ENCODE data around the gene TTC12. TPM values are rescaled to one million over a fixed set of nuclear protein-coding genes. Genes with fewer than 3 reads are reported as not detected.
A peak's percentile ranks its signal among the peaks of the same experiment; 100 is the strongest.

TTC12 gene
- total and polyA plus RNA-seq, 4 donors, result 6.4 to 43.2 (median 19.0) TPM

DNA sequence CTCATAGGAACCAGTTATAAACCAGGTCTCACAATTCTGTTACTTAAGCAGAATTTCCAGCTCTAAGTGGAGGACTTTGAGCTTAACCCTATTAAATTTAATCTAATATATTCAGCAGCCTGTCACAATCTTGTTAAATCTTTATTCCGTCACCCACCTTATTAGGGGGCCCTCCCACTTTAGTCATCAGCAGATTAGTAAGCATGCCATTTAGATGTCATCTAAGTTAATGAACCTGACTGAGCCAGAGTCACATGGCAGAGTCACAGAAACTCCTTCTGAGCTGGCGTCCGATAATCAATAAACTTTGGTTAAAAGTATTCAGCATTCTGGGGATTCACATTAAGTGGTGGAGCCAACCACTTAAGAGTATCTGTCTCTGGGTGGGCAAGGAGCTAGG is 35.1 kb downstream of the TTC12 start:
- Histone ChIP-seq H3K27ac (ENCODE audit: low read depth in 1 of 2, low read length in 1 of 2) (no peak overlapping the region), H3K36me3 (ENCODE audit: control insufficient read depth in 4 of 4, insufficient read depth in 4 of 4, low read length in 4 of 4) (peaks cover 2 to 15% (median 4%) of the 10 kb centered on the region in 4 donors), H3K4me1 (ENCODE audit: control insufficient read depth in 5 of 5, insufficient read depth in 5 of 5, low read length in 5 of 5) (peaks cover 0 to 19% (median 0%) of the 10 kb centered on the region in 5 donors), H3K9ac (ENCODE audit: insufficient read depth in 1 of 2, low read length in 2 of 2) (no peak overlapping the region), H3K27me3 (ENCODE audit: control insufficient read depth in 3 of 3, insufficient read depth in 3 of 3, low read length in 2 of 3) (no peaks in the 10 kb centered on the region), H3K4me3 (no peak overlapping the region), H3K9me3 (ENCODE audit: control insufficient read depth in 4 of 4, insufficient read depth in 3 of 4, low read length in 3 of 4) (peaks cover 0 to 2% (median 0%) of the 10 kb centered on the region in 4 donors)
- 96 to 98% methylated on average over 3 of the region's 3 CpGs for WGBS, 2 donors
- no peak for ATAC-seq (ENCODE audit: insufficient read depth, low FRiP score)
- no peak for DNase-seq
- TF ChIP-seq, protein P1, sequence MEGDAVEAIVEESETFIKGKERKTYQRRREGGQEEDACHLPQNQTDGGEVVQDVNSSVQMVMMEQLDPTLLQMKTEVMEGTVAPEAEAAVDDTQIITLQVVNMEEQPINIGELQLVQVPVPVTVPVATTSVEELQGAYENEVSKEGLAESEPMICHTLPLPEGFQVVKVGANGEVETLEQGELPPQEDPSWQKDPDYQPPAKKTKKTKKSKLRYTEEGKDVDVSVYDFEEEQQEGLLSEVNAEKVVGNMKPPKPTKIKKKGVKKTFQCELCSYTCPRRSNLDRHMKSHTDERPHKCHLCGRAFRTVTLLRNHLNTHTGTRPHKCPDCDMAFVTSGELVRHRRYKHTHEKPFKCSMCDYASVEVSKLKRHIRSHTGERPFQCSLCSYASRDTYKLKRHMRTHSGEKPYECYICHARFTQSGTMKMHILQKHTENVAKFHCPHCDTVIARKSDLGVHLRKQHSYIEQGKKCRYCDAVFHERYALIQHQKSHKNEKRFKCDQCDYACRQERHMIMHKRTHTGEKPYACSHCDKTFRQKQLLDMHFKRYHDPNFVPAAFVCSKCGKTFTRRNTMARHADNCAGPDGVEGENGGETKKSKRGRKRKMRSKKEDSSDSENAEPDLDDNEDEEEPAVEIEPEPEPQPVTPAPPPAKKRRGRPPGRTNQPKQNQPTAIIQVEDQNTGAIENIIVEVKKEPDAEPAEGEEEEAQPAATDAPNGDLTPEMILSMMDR (IDR thresholded peaks at IDR 0.05; ENCODE audit: control extremely low read depth, extremely low read depth), result no peak

DNA sequence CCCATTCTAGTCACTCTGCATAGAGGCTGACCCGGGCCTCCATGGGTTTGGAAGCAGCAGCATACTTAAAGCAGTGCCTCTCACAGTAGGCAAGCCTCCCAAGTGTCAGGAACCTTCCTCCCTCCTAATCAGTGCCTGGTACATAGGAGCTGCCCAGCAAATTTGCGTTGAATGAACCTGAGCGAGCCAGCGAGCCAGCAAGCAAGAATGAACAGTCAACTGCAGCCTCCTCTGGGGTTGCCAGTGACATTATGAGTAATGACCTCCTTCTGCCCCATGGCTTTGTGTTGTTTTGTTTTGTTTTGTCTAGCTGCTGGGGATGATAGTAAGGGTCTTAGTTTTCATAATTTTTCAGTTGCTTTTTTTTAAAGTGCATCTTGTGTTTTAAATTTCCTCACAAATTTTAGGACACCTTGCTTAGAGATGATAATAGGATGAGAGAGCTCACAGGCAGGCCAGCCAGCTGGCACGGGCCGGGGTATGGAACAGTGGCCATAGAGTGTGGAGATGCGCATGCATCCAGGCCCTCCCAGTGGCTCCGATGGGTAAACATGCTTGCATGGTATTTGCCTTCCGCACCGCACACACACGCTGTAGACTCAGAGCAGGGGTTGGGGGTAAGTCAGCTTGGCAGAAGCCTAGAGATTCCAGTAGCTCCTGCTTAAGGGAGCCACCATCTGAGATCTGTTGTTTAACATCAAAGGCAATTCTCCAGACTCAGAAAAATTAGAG is 36.1 kb downstream of the TTC12 start:
- Histone ChIP-seq H3K27ac (ENCODE audit: low read depth in 1 of 2, low read length in 1 of 2) (no peak overlapping the region), H3K4me1 (ENCODE audit: control insufficient read depth in 5 of 5, insufficient read depth in 5 of 5, low read length in 5 of 5) (peaks cover 0 to 19% (median 0%) of the 10 kb centered on the region in 5 donors), H3K9ac (ENCODE audit: insufficient read depth in 1 of 2, low read length in 2 of 2) (no peak overlapping the region), H3K9me3 (ENCODE audit: control insufficient read depth in 4 of 4, insufficient read depth in 3 of 4, low read length in 3 of 4) (peaks cover 0 to 2% (median 0%) of the 10 kb centered on the region in 4 donors), H3K36me3 (ENCODE audit: control insufficient read depth in 4 of 4, insufficient read depth in 4 of 4, low read length in 4 of 4) (peaks cover 2 to 10% (median 6%) of the 10 kb centered on the region in 4 donors), H3K4me3 (no peak overlapping the region), H3K27me3 (ENCODE audit: control insufficient read depth in 3 of 3, insufficient read depth in 3 of 3, low read length in 2 of 3) (no peaks in the 10 kb centered on the region)
- TF ChIP-seq, protein P1 (IDR thresholded peaks at IDR 0.05; ENCODE audit: control extremely low read depth, extremely low read depth), result no peak
- DNase-seq, result peak; percentile 27 to 40 (median 38)
- 88 to 93% methylated on average over 11 of the region's 11 CpGs for WGBS, 2 donors
- no peak for ATAC-seq (ENCODE audit: insufficient read depth, low FRiP score)

DNA sequence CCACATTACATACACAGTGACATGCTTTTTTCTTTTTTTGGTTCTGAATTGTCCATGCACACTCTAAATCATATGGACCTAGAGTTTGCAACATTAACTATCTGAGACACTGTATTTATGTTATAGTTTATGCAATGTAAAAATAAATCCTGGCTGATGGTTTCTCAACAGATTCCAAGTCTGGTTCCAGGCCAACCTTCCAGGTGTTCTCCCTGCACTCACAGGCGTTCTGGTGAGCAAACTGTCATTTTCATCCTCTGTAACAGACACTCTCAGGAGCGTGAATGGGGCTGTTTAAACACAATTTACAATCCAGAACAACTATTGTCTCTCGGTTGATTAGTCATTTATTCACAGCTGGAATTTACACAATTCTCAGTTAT is 36.7 kb downstream of the TTC12 start:
- no peak overlapping the region for H3K4me3 ChIP-seq
- no peak overlapping the region for H3K9ac ChIP-seq (ENCODE audit: insufficient read depth in 1 of 2, low read length in 2 of 2)
- no peaks in the 10 kb centered on the region for H3K27me3 ChIP-seq (ENCODE audit: control insufficient read depth in 3 of 3, insufficient read depth in 3 of 3, low read length in 2 of 3)
- ATAC-seq (ENCODE audit: insufficient read depth, low FRiP score) (no peak), DNase-seq (no peak)
- TF ChIP-seq, protein P1 (IDR thresholded peaks at IDR 0.05; ENCODE audit: control extremely low read depth, extremely low read depth), result no peak
- H3K9me3 ChIP-seq (ENCODE audit: control insufficient read depth in 4 of 4, insufficient read depth in 3 of 4, low read length in 3 of 4), result peaks cover 0 to 4% (median under 1%) of the 10 kb centered on the region in 4 donors
- 74 to 83% methylated on average over 3 of the region's 3 CpGs for WGBS, 2 donors
- H3K4me1 ChIP-seq (ENCODE audit: control insufficient read depth in 5 of 5, insufficient read depth in 5 of 5, low read length in 5 of 5), result peaks cover 0 to 15% (median 0%) of the 10 kb centered on the region in 5 donors
- peaks cover 2 to 12% (median 10%) of the 10 kb centered on the region in 4 donors for H3K36me3 ChIP-seq (ENCODE audit: control insufficient read depth in 4 of 4, insufficient read depth in 4 of 4, low read length in 4 of 4)
- H3K27ac ChIP-seq (ENCODE audit: low read depth in 1 of 2, low read length in 1 of 2), result no peak overlapping the region
